B cell (primary cell): ENCODE measurements around the gene RRAS. TPM values are rescaled to one million over a fixed set of nuclear protein-coding genes. Genes with fewer than 3 reads are reported as not detected.

ENCODE experiments used
- ATAC-seq: fragments of 200-7000 bp; cut with Tn5 transposase; one replicate; pipeline ENCODE4 v1.10.0; 2021; ENCODE audit warnings: low read depth, mild to moderate bottlenecking, moderate number of reproducible peaks, moderate library complexity
- CTCF ChIA-PET: fragments of 350-600 bp; sonication (Branson Sonifier 250); formaldehyde crosslinking; loops from one replicate; lab custom pipeline; 2021; ENCODE audit warnings: antibody characterized with exemption, inconsistent platforms; lab: Charles Lee
- POLR2A ChIA-PET: fragments of 350-600 bp; sonication (Branson Sonifier 250); formaldehyde crosslinking; loops from one replicate; lab custom pipeline; 2021; ENCODE audit warnings: antibody characterized with exemption; lab: Charles Lee
- DNase-seq: peaks from one replicate; pipeline ENCODE4 v3.0.0; 2013
- H2AFZ ChIP-seq: 2 replicates; pipeline ENCODE4 v1.6.1; 2012; ENCODE audit warnings: mild to moderate bottlenecking, low read depth, low read length; ENCODE audit not compliant: insufficient read depth, poor library complexity, severe bottlenecking
- H3K27ac ChIP-seq, 2 donors: 1 replicate in 1 of 2; 2 replicates in 1 of 2; pipeline ENCODE4 v1.5.1; 2012 to 2013; ENCODE audit warnings: low read length in 2 of 2, mild to moderate bottlenecking in 2 of 2, moderate library complexity in 1 of 2
- H3K27me3 ChIP-seq, 4 experiments: fragments of 200-600 bp in 1 of 4; sonication (generic) in 1 of 4; replicated peaks in 1 of 4; 1 replicate in 2 of 4; 2 replicates in 2 of 4; pipeline versions ENCODE4 v1.6.1 to v1.7.0; 2013 to 2016; ENCODE audit warnings: low read length in 3 of 4, mild to moderate bottlenecking in 2 of 4, mixed read lengths in 1 of 4, moderate library complexity in 1 of 4; ENCODE audit not compliant: insufficient read depth in 4 of 4, control insufficient read depth in 3 of 4; ENCODE audit errors: control extremely low read depth in 1 of 4
- H3K36me3 ChIP-seq, 2 experiments: replicated peaks in 1 of 2; 1 replicate in 1 of 2; 2 replicates in 1 of 2; pipeline versions ENCODE4 v1.6.1 to v1.7.1; 2013; ENCODE audit warnings: low read length in 1 of 2; ENCODE audit not compliant: insufficient read depth in 2 of 2, control insufficient read depth in 1 of 2; ENCODE audit errors: control extremely low read depth in 1 of 2, extremely low read depth in 1 of 2
- H3K4me1 ChIP-seq, 2 donors: fragments of 200-600 bp in 1 of 2; sonication (generic) in 1 of 2; 1 replicate in 1 of 2; 2 replicates in 1 of 2; pipeline versions ENCODE4 v1.5.1 to v1.6.1; 2013 to 2017; ENCODE audit warnings: low read length in 2 of 2; ENCODE audit not compliant: control insufficient read depth in 2 of 2, insufficient read depth in 2 of 2
- H3K4me2 ChIP-seq: replicated peaks from 2 replicates; pipeline ENCODE3; 2012; ENCODE audit warnings: mild to moderate bottlenecking, low read depth, low read length; ENCODE audit not compliant: poor library complexity, severe bottlenecking
- H3K4me3 ChIP-seq, 5 experiments: fragments of 200-600 bp in 1 of 5; sonication (generic) in 1 of 5; 1 replicate in 3 of 5; 2 replicates in 2 of 5; pipeline versions ENCODE4 v1.5.1 to v1.7.0; 2011 to 2016; ENCODE audit warnings: low read length in 4 of 5, mild to moderate bottlenecking in 4 of 5, low read depth in 2 of 5, control low read depth in 1 of 5, moderate library complexity in 1 of 5; ENCODE audit not compliant: insufficient read depth in 1 of 5; ENCODE audit errors: control extremely low read depth in 1 of 5, extremely low read depth in 1 of 5
- H3K79me2 ChIP-seq: fragments of 200-600 bp; sonication (generic); one replicate; pipeline ENCODE4 v1.6.0; 2016; ENCODE audit warnings: low read length; ENCODE audit not compliant: control insufficient read depth, insufficient read depth
- H3K9ac ChIP-seq: fragments of 200-600 bp; sonication (generic); 2 replicates; pipeline ENCODE4 v1.6.1; 2017; ENCODE audit warnings: mild to moderate bottlenecking, low read length, moderate library complexity
- H3K9me3 ChIP-seq, 3 donors: one replicate each; pipeline versions ENCODE4 v1.6.1 to v1.7.1; 2013; ENCODE audit warnings: low read length in 2 of 3; ENCODE audit not compliant: control insufficient read depth in 2 of 3, insufficient read depth in 1 of 3; ENCODE audit errors: control extremely low read depth in 1 of 3
- H4K20me1 ChIP-seq: 2 replicates; pipeline ENCODE4 v1.6.0; 2012; ENCODE audit warnings: mild to moderate bottlenecking, low read length; ENCODE audit not compliant: insufficient read depth, control insufficient read depth, poor library complexity, severe bottlenecking
- H3K27ac Mint-ChIP-seq: one replicate; pipeline ENCODE4 v1.8.0; 2021; ENCODE audit warnings: mixed read lengths
- H3K27me3 Mint-ChIP-seq: one replicate; pipeline ENCODE4 v1.8.0; 2021; ENCODE audit warnings: mixed read lengths
- H3K4me1 Mint-ChIP-seq: one replicate; pipeline ENCODE4 v1.8.0; 2021; ENCODE audit warnings: mixed read lengths
- H3K4me3 Mint-ChIP-seq: one replicate; pipeline ENCODE4 v1.8.0; 2021; ENCODE audit warnings: mixed read lengths
- H3K9me3 Mint-ChIP-seq: one replicate; pipeline ENCODE4 v1.8.0; 2022; ENCODE audit warnings: mixed read lengths; ENCODE audit not compliant: insufficient read depth
- EZH2 ChIP-seq: IDR thresholded peaks from 2 replicates; pipeline ENCODE4 v1.6.1; 2012; ENCODE audit warnings: borderline replicate concordance, low read depth, mild to moderate bottlenecking, moderate library complexity, low read length; ENCODE audit not compliant: insufficient read depth, poor library complexity, severe bottlenecking
- WGBS: methylation state at CpG from one replicate; pipeline ENCODE4 v1.1.5; 2013; ENCODE audit warnings: missing lambda C conversion rate; ENCODE audit not compliant: insufficient coverage; 5-methylcytosine and 5-hydroxymethylcytosine counted together
- intact Hi-C: fragments of 100-400 bp; cut with micrococcal nuclease; formaldehyde crosslinking; loops from one replicate; pipeline ENCODE4 v1.10.0; 2022
- polyA plus RNA-seq: library from polyadenylated mRNA; depleted of rRNA; stranded (reverse); fragments of >200 nt; gene quantifications from 2 replicates; pipeline ENCODE4 v1.2.3, GENCODE V29; 2012
- total RNA-seq, 2 donors: library from RNA; stranded (reverse); fragments of 120-200 nt in 1 of 2; gene quantifications; 1 replicate in 1 of 2; 2 replicates in 1 of 2; pipeline versions ENCODE4 v1.2.3 to v1.2.4, GENCODE V29; 2013 to 2022
- TF ChIP-seq, protein P1 (sequence below): fragments of 200-600 bp; IDR thresholded peaks from one replicate; pipeline ENCODE4 v1.8.0; 2022; ENCODE audit warnings: antibody characterized with exemption, mild to moderate bottlenecking

Gene RRAS
- total and polyA plus RNA-seq, 2 donors (not counting 1 experiment from before 2014, with no cell fraction given) = 5.6 to 21.0 TPM

DNA sequence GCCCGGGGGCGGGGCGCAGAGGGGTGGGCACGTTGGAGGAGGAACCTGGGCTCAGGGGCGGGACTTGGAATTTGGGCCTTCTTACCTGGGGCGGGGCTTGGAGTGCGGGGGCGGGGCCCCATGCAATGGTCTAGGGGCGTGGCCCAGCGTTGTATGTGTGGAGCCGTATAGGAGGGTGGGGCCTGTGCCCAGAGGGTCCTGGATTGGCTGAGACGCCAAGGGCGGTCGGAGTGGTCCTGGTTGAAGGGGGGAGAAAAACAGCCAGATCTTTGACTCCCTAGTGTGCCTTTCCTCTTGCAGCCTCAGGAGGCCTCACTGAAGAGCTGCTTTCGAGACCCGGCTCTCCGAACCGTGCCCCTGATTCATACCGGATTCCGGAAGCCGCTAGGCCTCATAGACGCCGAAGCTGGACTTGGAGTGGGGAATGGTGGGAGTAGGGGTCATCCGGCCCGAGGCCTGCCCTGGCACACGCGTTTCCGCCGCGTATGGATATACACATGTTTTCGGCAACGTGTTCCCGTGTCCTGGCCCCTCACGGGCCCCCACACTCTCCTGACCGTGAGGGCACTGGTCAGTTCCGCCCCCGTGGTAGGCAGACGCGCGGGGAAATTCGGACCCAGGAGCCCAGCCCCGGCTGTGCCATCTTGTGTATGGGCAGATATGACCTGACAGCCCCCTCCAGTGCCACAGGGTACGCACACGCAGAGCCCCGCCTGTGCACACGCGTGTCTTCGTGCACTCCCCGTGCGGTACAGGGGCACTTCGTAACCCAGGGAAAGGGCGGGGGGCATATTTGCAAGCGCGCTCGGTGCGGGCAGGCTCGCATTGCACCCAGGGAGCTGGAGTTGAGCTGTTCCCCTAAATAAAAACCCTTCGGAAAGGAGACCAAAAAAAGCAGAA is 49.6 kb downstream of the RRAS start:
- H3K4me3 Mint-ChIP-seq = peak overlapping the region; percentile 84
- no peaks in the 10 kb centered on the region for H3K27me3 Mint-ChIP-seq
- Histone ChIP-seq H3K4me2 (peak overlapping the region; percentile 89), H3K79me2 (peaks cover 37% of the 10 kb centered on the region), H3K9me3 (no peaks in the 10 kb centered on the region), H3K27me3 (no peaks in the 10 kb centered on the region), H3K4me1 (peaks cover 16 to 26% of the 10 kb centered on the region in 2 donors), H4K20me1 (peaks cover 37% of the 10 kb centered on the region), H3K27ac (peak overlapping the region; percentile 72 to 85), H2AFZ (peak overlapping the region; percentile 67), H3K9ac (peak overlapping the region; percentile 78), H3K4me3 (peak overlapping the region; percentile 69 to 85 (median 77)), H3K36me3 (peaks cover 0 to 15% of the 10 kb centered on the region in 2 experiments)
- TF ChIP-seq, protein P1, sequence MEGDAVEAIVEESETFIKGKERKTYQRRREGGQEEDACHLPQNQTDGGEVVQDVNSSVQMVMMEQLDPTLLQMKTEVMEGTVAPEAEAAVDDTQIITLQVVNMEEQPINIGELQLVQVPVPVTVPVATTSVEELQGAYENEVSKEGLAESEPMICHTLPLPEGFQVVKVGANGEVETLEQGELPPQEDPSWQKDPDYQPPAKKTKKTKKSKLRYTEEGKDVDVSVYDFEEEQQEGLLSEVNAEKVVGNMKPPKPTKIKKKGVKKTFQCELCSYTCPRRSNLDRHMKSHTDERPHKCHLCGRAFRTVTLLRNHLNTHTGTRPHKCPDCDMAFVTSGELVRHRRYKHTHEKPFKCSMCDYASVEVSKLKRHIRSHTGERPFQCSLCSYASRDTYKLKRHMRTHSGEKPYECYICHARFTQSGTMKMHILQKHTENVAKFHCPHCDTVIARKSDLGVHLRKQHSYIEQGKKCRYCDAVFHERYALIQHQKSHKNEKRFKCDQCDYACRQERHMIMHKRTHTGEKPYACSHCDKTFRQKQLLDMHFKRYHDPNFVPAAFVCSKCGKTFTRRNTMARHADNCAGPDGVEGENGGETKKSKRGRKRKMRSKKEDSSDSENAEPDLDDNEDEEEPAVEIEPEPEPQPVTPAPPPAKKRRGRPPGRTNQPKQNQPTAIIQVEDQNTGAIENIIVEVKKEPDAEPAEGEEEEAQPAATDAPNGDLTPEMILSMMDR = peak; percentile 13
- no peak for TF ChIP-seq EZH2
- H3K4me1 Mint-ChIP-seq = peaks cover 27% of the 10 kb centered on the region
- H3K27ac Mint-ChIP-seq = peak overlapping the region; percentile 91
- ChIA-PET POLR2A (interaction anchor here (0.5 to 3.7 kb wide), 11 partner anchors 10 to 260 kb away, joined by 3 to 28 read pairs (median 5); partner anchors contain the start of genes BCL2L12, IRF3, NOSIP and PRMT1), CTCF (interaction anchor here (0.7 to 3.2 kb wide), 6 partner anchors 10 to 87 kb away, joined by 3 to 15 read pairs (median 4); partner anchors contain the start of genes NOSIP, PRMT1, PRRG2 and RRAS)
- ATAC-seq (peak; percentile 80), DNase-seq (peak; percentile 97)
- H3K9me3 Mint-ChIP-seq = no peaks in the 10 kb centered on the region
- intact Hi-C loops = loop anchor here (1.0 to 5.0 kb wide), 6 partner anchors 10 to 1333 kb away; partner anchors contain the start of genes AKT1S1, BCL2L12, CARD8 and IRF3
- WGBS = 0% methylated on average over 48 of the region's 58 CpGs
